GM19463 (cell line): Measurements from ENCODE around the gene SPSB3.
"Not testable (repeated sequence)": the region's sequence is repeated elsewhere in the genome, so short reads cannot be mapped to it uniquely, and the experiment has no call there.

ENCODE experiments used
- ATAC-seq: cut with Tn5 transposase; IDR thresholded peaks from one replicate; pipeline ENCODE4 v1.9.1; 2021; ENCODE audit warnings: mild to moderate bottlenecking, moderate library complexity; ENCODE audit not compliant: unreplicated experiment

Gene SPSB3

GRCh38 chr16:1817276-1817589, 34.9 kb upstream of the SPSB3 start:
- no peak for ATAC-seq

GRCh38 chr16:1816396-1817275, 34.3 kb upstream of the SPSB3 start:
- no peak for ATAC-seq

DNA sequence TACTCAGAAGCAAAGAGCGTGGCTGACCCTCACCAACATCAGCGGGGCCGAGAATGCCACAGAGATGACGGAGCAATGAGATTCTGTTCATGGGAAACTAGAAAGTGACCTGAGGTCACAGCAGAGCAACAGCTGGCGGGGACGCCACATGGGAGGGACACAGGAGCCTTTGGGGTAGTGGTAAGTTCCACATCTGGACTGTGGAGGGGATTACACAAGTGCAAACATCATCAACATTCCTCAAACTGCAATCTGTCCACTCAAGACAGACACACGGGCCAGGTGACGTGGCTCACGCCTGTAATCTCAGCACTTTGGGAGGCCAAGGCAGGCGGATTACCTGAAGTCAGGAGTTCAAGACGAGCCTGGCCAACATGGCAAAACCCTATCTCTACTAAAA, 33.1 kb upstream of the SPSB3 start:
- no peak for ATAC-seq

- no peak for ATAC-seq
These were observed 30.4 kb upstream of the SPSB3 start for GRCh38 chr16:1812732-1813163.

- ATAC-seq: no peak
These were observed 28.2 kb upstream of the SPSB3 start for GRCh38 chr16:1810536-1810935.

GRCh38 chr16:1810106-1810505, 27.7 kb upstream of the SPSB3 start:
- ATAC-seq: no peak

DNA sequence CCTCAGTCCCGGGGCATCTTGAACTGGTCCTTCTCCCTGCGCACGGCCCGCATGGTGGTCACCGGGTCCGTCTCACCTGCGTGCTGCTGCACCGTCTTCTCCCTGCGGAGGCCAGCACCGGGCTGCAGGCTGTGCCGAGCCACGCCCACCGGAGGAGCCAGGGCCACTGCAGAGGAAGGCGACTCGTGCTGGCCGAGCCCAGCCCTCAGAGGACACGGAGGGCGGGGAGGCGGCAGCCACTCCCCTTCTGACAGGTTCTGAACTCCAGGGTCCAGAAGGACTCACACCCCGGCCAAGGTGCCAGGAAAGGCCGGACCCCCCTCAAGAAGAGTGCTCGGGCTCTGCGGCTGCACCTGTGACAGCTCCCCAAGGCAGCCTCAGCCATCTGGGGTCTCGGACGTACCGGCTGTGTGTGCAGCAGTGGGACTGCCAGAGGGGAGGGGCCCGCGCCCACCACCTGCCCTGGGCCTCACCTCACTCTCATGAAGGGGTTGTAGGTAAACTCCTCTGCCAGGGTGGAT, 27.0 kb upstream of the SPSB3 start:
- no peak for ATAC-seq

DNA sequence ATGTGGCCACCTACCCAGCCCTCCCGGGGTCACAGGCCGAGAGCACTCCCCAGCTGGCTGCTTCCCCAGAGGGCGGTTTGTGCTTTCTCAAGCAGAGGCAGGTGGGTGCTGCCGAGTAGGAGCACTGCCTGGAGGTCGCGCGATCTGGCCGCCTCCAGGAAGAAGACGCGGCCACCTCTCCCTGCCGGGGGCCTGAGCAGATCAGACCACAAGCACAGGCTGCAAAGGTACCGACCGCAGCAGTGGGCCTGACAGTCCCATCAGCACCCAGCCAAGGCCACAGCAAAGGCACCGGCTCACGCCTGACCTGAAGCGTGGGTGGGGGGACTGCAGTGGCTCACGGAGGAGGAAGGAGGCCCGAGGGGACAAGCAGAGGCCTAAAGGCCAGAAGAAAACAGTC, 26.3 kb upstream of the SPSB3 start:
- ATAC-seq: no peak

- ATAC-seq: no peak
These were observed 25.3 kb upstream of the SPSB3 start for GRCh38 chr16:1807626-1808025.

- ATAC-seq: no peak
These were observed 18.3 kb upstream of the SPSB3 start for GRCh38 chr16:1800701-1801100.

DNA sequence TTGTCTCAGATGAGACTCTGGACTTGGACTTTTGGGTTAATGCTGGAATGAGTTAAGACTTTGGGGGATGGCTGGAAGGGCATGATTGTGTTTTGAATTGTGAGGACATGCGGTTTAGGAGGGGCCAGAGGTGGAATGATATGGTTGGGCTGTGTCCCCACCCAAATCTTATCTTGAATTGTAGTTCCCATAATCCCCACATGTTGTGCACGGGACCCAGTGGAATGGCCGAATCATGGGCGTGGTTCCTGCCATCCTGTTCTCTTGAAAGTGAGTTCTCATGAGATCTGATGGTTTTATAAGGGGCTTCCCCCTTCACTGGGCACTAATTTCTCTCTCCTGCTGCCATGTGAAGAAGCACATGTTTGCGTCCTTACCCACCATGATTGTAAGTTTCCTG, 16.9 kb upstream of the SPSB3 start:
- ATAC-seq: not testable (repeated sequence)

GRCh38 chr16:1794908-1795666, 12.7 kb upstream of the SPSB3 start:
- ATAC-seq: no peak

GRCh38 chr16:1794221-1794871, 12.0 kb upstream of the SPSB3 start:
- ATAC-seq: no peak

- no peak for ATAC-seq
These were observed 11.3 kb upstream of the SPSB3 start, which contains the start of gene IGFALS for GRCh38 chr16:1793578-1794220. Gene IGFALS (minus strand): TSS chr16:1793705. CDS start chr16:1793652, 53 bp downstream.

DNA sequence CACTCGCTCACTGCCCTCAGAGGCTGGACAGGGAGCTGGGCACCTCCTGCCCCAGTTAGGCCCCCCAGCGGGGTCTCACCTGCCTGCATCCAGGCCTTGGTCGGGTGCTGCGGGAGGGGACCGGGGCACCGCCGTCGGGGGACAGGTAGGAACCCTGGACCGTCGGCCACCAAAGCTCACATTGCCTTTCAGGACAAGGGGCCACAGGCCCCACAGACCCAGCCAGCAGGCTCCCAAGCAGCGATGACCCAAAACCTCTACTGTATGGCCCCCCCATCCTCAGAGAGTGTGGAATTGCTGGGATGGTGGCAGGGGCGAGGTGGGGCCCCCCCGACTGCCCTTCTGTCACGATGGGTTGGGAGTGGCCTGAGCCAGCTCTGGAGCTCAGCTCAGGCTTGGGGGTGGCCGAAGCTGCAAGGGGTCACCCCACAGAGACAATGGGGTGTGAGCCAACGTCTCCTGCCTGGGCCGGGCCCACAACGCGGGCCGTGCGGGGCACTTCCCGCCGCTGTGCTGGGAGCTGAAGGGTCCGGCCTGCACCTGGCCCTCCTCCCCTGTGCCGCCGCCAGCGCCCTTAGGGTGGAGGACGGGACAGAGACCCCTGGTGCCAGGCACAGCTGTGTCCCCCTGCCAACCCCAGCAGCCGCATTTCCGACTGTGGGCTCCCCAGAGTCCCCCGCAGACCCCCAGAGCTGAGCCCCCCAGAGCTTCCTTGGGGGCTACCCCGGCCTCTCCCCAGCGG, 10.6 kb upstream of the SPSB3 start:
- no peak for ATAC-seq

DNA sequence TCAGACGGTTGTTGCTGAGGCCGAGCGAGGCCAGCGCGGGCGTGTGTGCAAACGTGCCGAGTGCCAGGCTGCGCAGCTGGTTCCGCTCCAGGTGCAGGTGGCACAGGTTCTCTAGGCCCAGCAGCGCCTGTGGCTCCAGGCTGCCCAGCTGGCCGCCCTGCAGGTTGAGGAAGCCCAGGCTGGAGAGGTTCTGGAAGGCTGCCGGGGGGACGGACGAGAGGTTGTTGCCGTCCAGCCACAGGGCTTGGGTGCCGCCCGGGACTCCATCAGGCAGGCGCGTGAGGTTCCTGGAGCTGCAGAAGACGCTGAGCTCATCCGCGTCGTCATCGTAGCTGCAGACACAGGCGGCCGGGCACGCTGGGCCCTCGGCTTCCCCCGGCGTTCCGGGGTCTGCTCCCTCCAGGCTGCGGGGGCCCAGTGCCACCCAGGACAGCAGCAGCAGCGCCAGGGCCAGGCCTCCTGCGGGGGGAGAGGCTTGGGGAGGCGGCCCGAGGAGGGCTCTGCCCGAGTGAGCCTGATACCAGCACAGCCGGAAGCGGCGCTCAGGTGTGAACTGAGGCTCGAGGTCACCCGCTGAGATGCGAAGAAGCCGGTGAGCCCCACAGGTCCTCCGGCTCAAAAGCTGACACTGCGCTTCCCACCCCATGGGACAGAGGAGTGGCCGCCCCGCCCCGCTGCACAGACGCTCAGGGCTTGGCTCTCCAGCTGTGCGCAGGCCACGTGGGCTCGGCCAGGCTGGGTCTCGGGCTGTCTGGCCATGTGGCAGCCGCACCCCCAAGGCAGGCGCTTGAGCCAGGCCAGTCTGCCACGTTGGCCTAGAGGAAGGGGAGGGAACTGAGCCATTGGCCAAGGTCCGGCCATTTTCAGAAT, 9.8 kb upstream of the SPSB3 start:
- no peak for ATAC-seq

GRCh38 chr16:1791256-1791942, 9.0 kb upstream of the SPSB3 start:
- ATAC-seq: no peak

- ATAC-seq: no peak
These were observed 8.4 kb upstream of the SPSB3 start for GRCh38 chr16:1790611-1791255.
